HFFc6 (cell line): Measurements from ENCODE around the gene FAM168A. TPM values are rescaled to one million over a fixed set of nuclear protein-coding genes. Genes with fewer than 3 reads are reported as not detected.

Experiments used
- DNase-seq: peaks from one replicate; pipeline ENCODE4 v3.0.0-alpha.2; 2018
- H3K27ac Mint-ChIP-seq: 2 replicates; pipeline ENCODE4 v1.8.0; 2020; ENCODE audit warnings: mild to moderate bottlenecking, mixed read lengths
- H3K27me3 Mint-ChIP-seq: 2 replicates; pipeline ENCODE4 v1.8.0; 2021; ENCODE audit warnings: mild to moderate bottlenecking, moderate library complexity, mixed read lengths; ENCODE audit not compliant: insufficient read depth
- H3K36me3 Mint-ChIP-seq: 2 replicates; pipeline ENCODE4 v1.8.0; 2021; ENCODE audit warnings: low read depth, mixed read lengths
- H3K4me1 Mint-ChIP-seq: 2 replicates; pipeline ENCODE4 v1.8.0; 2020; ENCODE audit warnings: low read depth, mixed read lengths
- H3K4me3 Mint-ChIP-seq: 2 replicates; pipeline ENCODE4 v1.8.0; 2020; ENCODE audit warnings: mild to moderate bottlenecking, moderate library complexity, mixed read lengths
- H3K9me3 Mint-ChIP-seq: 2 replicates; pipeline ENCODE4 v1.8.0; 2020; ENCODE audit warnings: mild to moderate bottlenecking, mixed read lengths
- total RNA-seq, 6 experiments: library from RNA; stranded (reverse); fragmentation: NEBNext Ultra II Directional; extraction: Animal tissue kit (Norgen Biotek cat#: 25700); gene quantifications; 2 replicates in 1 of 6; 3 replicates in 5 of 6; pipeline ENCODE4 v1.2.3, GENCODE V29; 2021
- TF ChIP-seq, protein P1 (sequence below): fragments of 200-600 bp; sonication (generic); IDR thresholded peaks from 2 replicates; pipeline ENCODE4 v1.5.0; 2021; ENCODE audit warnings: antibody characterized with exemption, mild to moderate bottlenecking

The FAM168A gene
- total RNA-seq, 6 experiments from 2014 or later: 32.6 to 40.1 (median 38.8) TPM

DNA sequence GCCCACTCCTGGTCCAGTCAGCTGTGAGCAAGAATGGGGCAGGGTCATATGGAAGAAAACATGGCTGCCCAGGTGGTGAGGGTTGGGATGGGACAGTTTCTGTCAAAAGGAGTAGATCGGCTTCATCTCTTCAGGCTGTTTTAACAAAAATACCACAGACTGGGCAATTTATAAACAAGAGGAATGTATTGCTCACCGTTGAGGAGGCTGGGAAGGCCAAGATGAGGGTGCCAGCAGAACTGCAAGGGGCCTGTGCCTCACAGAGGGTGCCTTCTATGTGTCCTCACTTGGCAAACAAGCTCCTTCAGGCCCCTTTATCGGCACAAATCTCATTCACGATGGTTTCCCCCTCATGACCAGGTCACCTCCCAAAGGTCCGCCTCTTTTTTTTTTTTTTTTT is 239.8 kb downstream of the FAM168A start:
- peak overlapping the region; percentile 40 for H3K27ac Mint-ChIP-seq
- TF ChIP-seq, protein P1, sequence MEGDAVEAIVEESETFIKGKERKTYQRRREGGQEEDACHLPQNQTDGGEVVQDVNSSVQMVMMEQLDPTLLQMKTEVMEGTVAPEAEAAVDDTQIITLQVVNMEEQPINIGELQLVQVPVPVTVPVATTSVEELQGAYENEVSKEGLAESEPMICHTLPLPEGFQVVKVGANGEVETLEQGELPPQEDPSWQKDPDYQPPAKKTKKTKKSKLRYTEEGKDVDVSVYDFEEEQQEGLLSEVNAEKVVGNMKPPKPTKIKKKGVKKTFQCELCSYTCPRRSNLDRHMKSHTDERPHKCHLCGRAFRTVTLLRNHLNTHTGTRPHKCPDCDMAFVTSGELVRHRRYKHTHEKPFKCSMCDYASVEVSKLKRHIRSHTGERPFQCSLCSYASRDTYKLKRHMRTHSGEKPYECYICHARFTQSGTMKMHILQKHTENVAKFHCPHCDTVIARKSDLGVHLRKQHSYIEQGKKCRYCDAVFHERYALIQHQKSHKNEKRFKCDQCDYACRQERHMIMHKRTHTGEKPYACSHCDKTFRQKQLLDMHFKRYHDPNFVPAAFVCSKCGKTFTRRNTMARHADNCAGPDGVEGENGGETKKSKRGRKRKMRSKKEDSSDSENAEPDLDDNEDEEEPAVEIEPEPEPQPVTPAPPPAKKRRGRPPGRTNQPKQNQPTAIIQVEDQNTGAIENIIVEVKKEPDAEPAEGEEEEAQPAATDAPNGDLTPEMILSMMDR: no peak
- DNase-seq: no peak

DNA sequence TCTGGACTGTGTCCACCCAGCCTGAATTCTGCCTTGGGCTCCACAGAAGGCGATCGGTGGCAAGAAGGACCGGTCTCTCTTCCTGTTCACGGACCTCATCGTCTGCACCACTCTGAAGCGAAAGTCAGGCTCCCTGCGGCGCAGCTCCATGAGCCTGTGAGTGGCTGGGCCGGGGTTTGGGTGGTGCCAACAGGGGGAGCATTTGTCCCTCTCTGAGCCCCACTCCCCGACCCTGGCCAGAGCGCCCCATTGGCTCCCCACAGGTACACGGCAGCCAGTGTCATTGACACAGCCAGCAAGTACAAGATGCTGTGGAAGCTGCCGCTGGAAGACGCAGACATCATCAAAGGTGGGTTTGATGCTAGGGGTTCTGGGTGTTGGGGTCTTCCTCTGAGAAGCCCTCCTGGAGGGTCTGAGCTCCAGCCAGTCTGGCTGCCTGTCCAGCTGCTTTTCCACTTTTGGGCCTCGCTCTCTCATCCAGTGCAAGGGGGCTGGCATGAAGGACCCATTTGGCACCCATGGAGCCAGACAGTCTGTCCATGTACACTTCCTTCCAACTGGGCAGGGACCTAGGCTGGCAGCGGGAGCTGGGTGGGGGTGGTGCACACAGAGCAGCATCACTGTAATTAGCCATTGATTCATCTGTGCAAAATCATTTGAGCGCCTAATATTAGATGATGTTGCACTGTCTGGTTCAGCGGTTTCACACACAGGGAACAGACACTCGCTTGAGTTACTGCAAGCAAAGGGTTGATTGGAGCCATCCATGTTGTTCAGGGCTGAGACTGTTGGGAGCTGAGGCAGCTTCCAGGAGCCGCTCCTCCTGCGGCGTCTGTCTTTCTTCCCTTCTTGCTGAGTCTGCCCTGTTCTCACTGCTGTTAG is 240.7 kb downstream of the FAM168A start:
- TF ChIP-seq, protein P1: no peak
- no peaks in the 10 kb centered on the region for H3K9me3 Mint-ChIP-seq
- peak overlapping the region; percentile 40; the same call in 1 of the 2 replicates for H3K27ac Mint-ChIP-seq
- peaks cover 28% of the 10 kb centered on the region for H3K36me3 Mint-ChIP-seq
- H3K4me3 Mint-ChIP-seq: no peak overlapping the region
- peaks cover 8% of the 10 kb centered on the region for H3K27me3 Mint-ChIP-seq
- no peak for DNase-seq
- peaks cover 17% of the 10 kb centered on the region for H3K4me1 Mint-ChIP-seq

More for the DNA sequence above, 239.8 kb downstream of the FAM168A start:
- H3K27me3 Mint-ChIP-seq: peaks cover 11% of the 10 kb centered on the region
- peaks cover 32% of the 10 kb centered on the region for H3K36me3 Mint-ChIP-seq
- H3K4me3 Mint-ChIP-seq: no peak overlapping the region
- no peaks in the 10 kb centered on the region for H3K9me3 Mint-ChIP-seq
- peaks cover 17% of the 10 kb centered on the region for H3K4me1 Mint-ChIP-seq

DNA sequence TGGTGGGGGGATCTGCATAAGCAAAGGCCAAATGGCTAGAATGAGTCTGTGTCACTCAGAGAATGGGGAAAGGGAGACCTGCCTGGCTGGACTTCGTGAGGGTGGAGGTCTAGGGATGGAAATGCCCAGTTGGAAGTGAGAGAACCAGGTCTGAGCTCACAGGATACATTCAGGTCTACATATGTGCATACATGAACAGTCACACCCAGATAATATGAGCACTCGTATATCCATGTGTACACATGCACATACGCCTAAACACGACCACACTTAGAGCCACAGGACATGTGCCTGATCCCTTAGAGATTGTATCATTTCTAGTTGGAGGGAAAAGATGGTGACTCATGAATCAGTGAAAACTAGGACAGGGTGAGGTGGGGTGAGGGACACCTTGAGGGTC is 242.8 kb downstream of the FAM168A start:
- H3K4me1 Mint-ChIP-seq: peaks cover 26% of the 10 kb centered on the region
- DNase-seq: no peak
- no peaks in the 10 kb centered on the region for H3K9me3 Mint-ChIP-seq
- H3K4me3 Mint-ChIP-seq: no peak overlapping the region; the same call in 1 of the 2 replicates
- peaks cover 8% of the 10 kb centered on the region for H3K27me3 Mint-ChIP-seq
- peak overlapping the region; percentile 7; the same call in 1 of the 2 replicates for H3K27ac Mint-ChIP-seq
- TF ChIP-seq, protein P1: no peak
- peaks cover 14% of the 10 kb centered on the region for H3K36me3 Mint-ChIP-seq

DNA sequence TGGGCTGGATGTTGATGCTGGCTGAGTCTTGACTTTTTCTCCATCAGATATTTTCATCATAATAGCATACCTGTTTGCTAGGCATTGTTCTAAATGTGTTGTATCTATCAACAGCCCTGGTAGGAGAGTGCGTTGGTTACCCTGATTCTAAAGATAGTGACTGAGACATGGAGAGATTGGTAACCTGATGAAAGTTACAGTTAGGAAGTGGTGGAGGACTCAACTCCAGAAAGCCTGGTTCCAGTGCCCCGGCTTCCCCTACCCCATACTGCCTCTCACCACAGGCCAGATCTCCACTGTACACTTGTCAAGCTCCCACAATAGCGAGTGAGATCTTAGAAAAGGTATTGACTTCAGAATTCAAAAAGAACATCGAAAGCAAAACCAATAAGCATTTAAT is 244.5 kb downstream of the FAM168A start:
- Mint-ChIP-seq H3K9me3 (no peaks in the 10 kb centered on the region), H3K27me3 (peaks cover 6% of the 10 kb centered on the region), H3K36me3 (peaks cover 16% of the 10 kb centered on the region), H3K4me1 (peaks cover 19% of the 10 kb centered on the region), H3K4me3 (no peak overlapping the region; the same call in 1 of the 2 replicates), H3K27ac (peak overlapping the region; percentile 42; the same call in 1 of the 2 replicates)
- DNase-seq: no peak
- TF ChIP-seq, protein P1: no peak

DNA sequence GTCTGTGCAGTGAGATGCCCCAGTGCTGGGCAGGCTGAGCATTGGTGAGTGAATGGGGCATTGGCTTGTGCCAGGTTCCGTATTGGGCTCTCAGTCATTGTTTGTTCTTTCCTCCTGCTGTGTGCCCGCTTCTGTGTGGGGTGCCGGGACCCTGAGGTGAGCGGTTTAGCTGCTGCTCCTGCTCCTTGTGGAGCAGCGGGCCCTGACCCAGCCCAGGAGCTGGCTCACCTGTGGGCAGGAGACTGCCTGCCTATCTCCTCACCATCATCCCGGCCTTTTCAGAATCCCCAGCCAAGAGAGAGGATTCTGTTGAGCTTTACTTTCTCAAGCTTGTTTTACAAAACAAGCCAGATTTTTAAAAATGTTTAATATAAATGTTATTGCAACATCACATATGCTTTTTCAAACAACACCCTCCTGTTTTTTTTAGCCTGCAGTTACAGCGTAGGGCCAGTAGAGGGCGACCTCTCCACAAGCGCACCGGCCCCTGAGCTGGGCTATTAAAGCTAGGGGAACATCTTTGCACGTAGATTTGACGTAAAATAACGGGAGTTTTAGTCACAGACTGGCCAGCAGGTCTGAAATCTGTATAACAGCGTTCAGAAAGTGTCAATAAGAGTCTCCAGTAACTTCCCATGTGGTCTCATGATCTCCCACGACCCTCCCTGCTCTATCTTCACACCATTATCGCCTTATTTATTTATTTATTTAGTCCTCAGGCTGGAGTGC is 246.8 kb downstream of the FAM168A start:
- Mint-ChIP-seq H3K27ac (peak overlapping the region; percentile 82), H3K36me3 (peaks cover 20% of the 10 kb centered on the region), H3K4me1 (peaks cover 9% of the 10 kb centered on the region), H3K27me3 (peaks cover 6% of the 10 kb centered on the region; the same call in 1 of the 2 replicates), H3K9me3 (no peaks in the 10 kb centered on the region), H3K4me3 (no peak overlapping the region)
- TF ChIP-seq, protein P1: peak; percentile 99
- DNase-seq: peak; percentile 53

Other genes starting within 250 kb of the FAM168A start
- 1 to 10 TPM; 6.2 to 7.7 (median 7.0) TPM for gene RELT, start 221.7 kb downstream of the FAM168A start, total RNA-seq
- gene PLEKHB1, start 48.5 kb upstream of the FAM168A start, total RNA-seq: 1 to 10 TPM in 2 of 6 experiments, under 1 TPM in 4; 0.23 to 1.6 (median 0.48) TPM
- 100 to 1,000 TPM in 5 of 6 experiments, 10 to 100 TPM in 1; 91.7 to 130 (median 109) TPM for gene RAB6A, start 163.0 kb upstream of the FAM168A start, total RNA-seq
- gene MRPL48, start 189.8 kb upstream of the FAM168A start, total RNA-seq: 10 to 100 TPM; 29.3 to 39.4 (median 35.1) TPM